Neural cell (in vitro differentiated cells): ENCODE data around the gene CUEDC1.

Experiments used
- POLR2AphosphoS5 ChIP-seq: IDR thresholded peaks from 2 replicates; pipeline ENCODE4 v1.6.1; 2012
- TF ChIP-seq, protein P1 (sequence below): fragments of 450-650 bp; IDR thresholded peaks from 2 replicates; pipeline ENCODE4 v1.5.1; 2014; ENCODE audit warnings: antibody characterized with exemption, mild to moderate bottlenecking, moderate library complexity; ENCODE audit not compliant: poor library complexity, severe bottlenecking

DNA sequence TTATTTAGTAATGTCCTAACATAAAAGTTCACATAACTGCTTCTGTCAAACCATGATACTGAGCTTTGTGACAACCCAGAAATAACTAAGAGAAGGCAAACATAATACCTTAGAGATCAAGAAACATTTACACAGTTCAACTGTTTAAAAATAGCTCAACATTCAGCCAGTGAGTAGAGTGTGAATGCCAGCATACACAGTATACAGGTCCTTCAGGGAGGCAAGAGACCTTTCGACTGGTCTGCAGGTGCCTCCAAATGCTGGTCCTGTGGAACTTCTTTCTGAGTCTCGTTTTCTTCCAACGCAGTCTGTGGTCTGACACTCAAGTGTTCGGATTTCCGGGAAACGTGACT is 115.7 kb downstream of the CUEDC1 start:
- no peak for TF ChIP-seq POLR2AphosphoS5
- TF ChIP-seq, protein P1, sequence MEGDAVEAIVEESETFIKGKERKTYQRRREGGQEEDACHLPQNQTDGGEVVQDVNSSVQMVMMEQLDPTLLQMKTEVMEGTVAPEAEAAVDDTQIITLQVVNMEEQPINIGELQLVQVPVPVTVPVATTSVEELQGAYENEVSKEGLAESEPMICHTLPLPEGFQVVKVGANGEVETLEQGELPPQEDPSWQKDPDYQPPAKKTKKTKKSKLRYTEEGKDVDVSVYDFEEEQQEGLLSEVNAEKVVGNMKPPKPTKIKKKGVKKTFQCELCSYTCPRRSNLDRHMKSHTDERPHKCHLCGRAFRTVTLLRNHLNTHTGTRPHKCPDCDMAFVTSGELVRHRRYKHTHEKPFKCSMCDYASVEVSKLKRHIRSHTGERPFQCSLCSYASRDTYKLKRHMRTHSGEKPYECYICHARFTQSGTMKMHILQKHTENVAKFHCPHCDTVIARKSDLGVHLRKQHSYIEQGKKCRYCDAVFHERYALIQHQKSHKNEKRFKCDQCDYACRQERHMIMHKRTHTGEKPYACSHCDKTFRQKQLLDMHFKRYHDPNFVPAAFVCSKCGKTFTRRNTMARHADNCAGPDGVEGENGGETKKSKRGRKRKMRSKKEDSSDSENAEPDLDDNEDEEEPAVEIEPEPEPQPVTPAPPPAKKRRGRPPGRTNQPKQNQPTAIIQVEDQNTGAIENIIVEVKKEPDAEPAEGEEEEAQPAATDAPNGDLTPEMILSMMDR = no peak
